GM21619 (cell line): ENCODE measurements around the gene KLRG1.

Source experiments
- ATAC-seq: cut with Tn5 transposase; IDR thresholded peaks from one replicate; pipeline ENCODE4 v1.9.1; 2021; ENCODE audit not compliant: unreplicated experiment

KLRG1 gene

GRCh38 chr12:8989413-8989812 is at the start of gene KLRG1:
Gene KLRG1, plus strand, starts transcription at chr12:8989546. Its CDS starts 90 bp downstream, at chr12:8989636.
- ATAC-seq: no peak

- no peak for ATAC-seq
These were observed 47.5 kb upstream of the KLRG1 start for GRCh38 chr12:8941691-8942478.

- ATAC-seq: no peak
These were observed 45.7 kb upstream of the KLRG1 start for GRCh38 chr12:8943565-8944186.

GRCh38 chr12:8946733-8947132 is 42.6 kb upstream of the KLRG1 start:
- no peak for ATAC-seq

- no peak for ATAC-seq
These were observed 41.6 kb upstream of the KLRG1 start for GRCh38 chr12:8947737-8948136.

- no peak for ATAC-seq
These were observed 40.5 kb upstream of the KLRG1 start for GRCh38 chr12:8948701-8949341.

- ATAC-seq: peak; percentile 80
These were observed 39.8 kb upstream of the KLRG1 start, which contains the start of gene M6PR for GRCh38 chr12:8949342-8950220. Gene M6PR, minus strand, starts transcription at chr12:8949645. Its CDS starts 3,241 bp downstream, at chr12:8946404.

GRCh38 chr12:8950221-8950527 is 39.2 kb upstream of the KLRG1 start:
- ATAC-seq: peak; percentile 8

- ATAC-seq: no peak
These were observed 38.5 kb upstream of the KLRG1 start for GRCh38 chr12:8950702-8951478.

- ATAC-seq: no peak
These were observed 37.6 kb upstream of the KLRG1 start for GRCh38 chr12:8951744-8952143.

GRCh38 chr12:8953773-8954402 is 35.5 kb upstream of the KLRG1 start:
- no peak for ATAC-seq

- no peak for ATAC-seq
These were observed 33.3 kb upstream of the KLRG1 start for GRCh38 chr12:8956073-8956472.

GRCh38 chr12:8956772-8957171 is 32.6 kb upstream of the KLRG1 start:
- no peak for ATAC-seq

GRCh38 chr12:8957561-8957960 is 31.8 kb upstream of the KLRG1 start:
- ATAC-seq: no peak

GRCh38 chr12:8958066-8958465 is 31.3 kb upstream of the KLRG1 start:
- no peak for ATAC-seq

- no peak for ATAC-seq
These were observed 29.2 kb upstream of the KLRG1 start for GRCh38 chr12:8960176-8960575.

GRCh38 chr12:8968761-8969160 is 20.6 kb upstream of the KLRG1 start:
- ATAC-seq: no peak

GRCh38 chr12:8969861-8970411 is 19.4 kb upstream of the KLRG1 start:
- ATAC-seq: no peak

GRCh38 chr12:8970432-8970831 is 18.9 kb upstream of the KLRG1 start:
- ATAC-seq: no peak

- no peak for ATAC-seq
These were observed 9.2 kb upstream of the KLRG1 start for GRCh38 chr12:8980137-8980536.
